Natural killer cell (primary cell): ENCODE measurements around the gene GSE1. TPM values are rescaled to one million over a fixed set of nuclear protein-coding genes. Genes with fewer than 3 reads are reported as not detected.
A peak's percentile ranks its signal among the peaks of the same experiment; 100 is the strongest.

Experiments used
- ATAC-seq, 3 donors: fragments of 150-1000 bp in 2 of 3; fragments of 200-7000 bp in 1 of 3; cut with Tn5 transposase; 1 replicate in 1 of 3; 2 replicates in 2 of 3; pipeline ENCODE4 v1.10.0; 2021; ENCODE audit warnings: mild to moderate bottlenecking in 2 of 3, moderate library complexity in 2 of 3
- DNase-seq, 2 donors: peaks; one replicate each; pipeline versions ENCODE4 v3.0.0 to v3.0.0-alpha.2; 2013 to 2021; ENCODE audit warnings: mixed read lengths in 1 of 2
- H3K27ac ChIP-seq: one replicate; pipeline ENCODE4 v1.5.1; 2013; ENCODE audit warnings: mild to moderate bottlenecking, low read length
- H3K27me3 ChIP-seq: one replicate; pipeline ENCODE4 v1.6.1; 2013; ENCODE audit warnings: low read length; ENCODE audit not compliant: control insufficient read depth, insufficient read depth
- H3K36me3 ChIP-seq: one replicate; pipeline ENCODE4 v1.6.1; 2013; ENCODE audit warnings: low read length; ENCODE audit not compliant: control insufficient read depth, insufficient read depth
- H3K4me1 ChIP-seq: one replicate; pipeline ENCODE4 v1.6.1; 2013; ENCODE audit warnings: low read length; ENCODE audit not compliant: control insufficient read depth, insufficient read depth
- H3K4me3 ChIP-seq: one replicate; pipeline ENCODE4 v1.5.1; 2013; ENCODE audit warnings: low read length
- H3K9me3 ChIP-seq: one replicate; pipeline ENCODE4 v1.6.1; 2013; ENCODE audit warnings: low read length; ENCODE audit not compliant: control insufficient read depth, insufficient read depth
- H3K27ac Mint-ChIP-seq, 2 donors: one replicate each; pipeline ENCODE4 v1.8.0; 2022; ENCODE audit warnings: mild to moderate bottlenecking in 2 of 2, mixed read lengths in 2 of 2, moderate library complexity in 1 of 2
- H3K27me3 Mint-ChIP-seq, 2 donors: one replicate each; pipeline ENCODE4 v1.8.0; 2022; ENCODE audit warnings: low read depth in 2 of 2, mixed read lengths in 2 of 2
- H3K36me3 Mint-ChIP-seq: one replicate; pipeline ENCODE4 v1.8.0; 2022; ENCODE audit warnings: mixed read lengths
- H3K4me1 Mint-ChIP-seq, 2 donors: one replicate each; pipeline ENCODE4 v1.8.0; 2022; ENCODE audit warnings: mixed read lengths in 2 of 2
- H3K4me3 Mint-ChIP-seq: one replicate; pipeline ENCODE4 v1.8.0; 2022; ENCODE audit warnings: mild to moderate bottlenecking, moderate library complexity, mixed read lengths
- H3K9me3 Mint-ChIP-seq, 2 donors: one replicate each; pipeline ENCODE4 v1.8.0; 2022; ENCODE audit warnings: mixed read lengths in 2 of 2
- CTCF ChIP-seq: fragments of 200-600 bp; IDR thresholded peaks from one replicate; pipeline ENCODE4 v1.8.0; 2022; ENCODE audit warnings: antibody characterized with exemption
- WGBS: methylation state at CpG from one replicate; pipeline ENCODE4 v1.1.7; 2013; ENCODE audit warnings: missing lambda C conversion rate; ENCODE audit not compliant: insufficient coverage; 5-methylcytosine and 5-hydroxymethylcytosine counted together
- intact Hi-C: fragments of 100-400 bp; cut with micrococcal nuclease; formaldehyde crosslinking; loops from one replicate; pipeline ENCODE4 v1.14.2; 2022
- total RNA-seq, 4 donors: library from RNA; stranded (reverse); fragments of 120-200 nt in 1 of 4; gene quantifications; one replicate each; pipeline versions ENCODE4 v1.2.3 to v1.2.4, GENCODE V29; 2013 to 2022

The GSE1 gene
- total RNA-seq, 3 donors from 2014 or later (not counting 1 experiment from before 2014, with no cell fraction given): 232 to 277 (median 233) TPM

GRCh38 chr16:85567101-85567866 lies 45.8 kb upstream of the GSE1 start:
- peaks cover 97% of the 10 kb centered on the region for H3K4me1 ChIP-seq
- no peaks in the 10 kb centered on the region for H3K9me3 ChIP-seq
- H3K27me3 ChIP-seq: no peaks in the 10 kb centered on the region
- H3K4me3 Mint-ChIP-seq: peak overlapping the region; percentile 95
- H3K36me3 Mint-ChIP-seq: no peaks in the 10 kb centered on the region
- H3K27ac Mint-ChIP-seq: peak overlapping the region; percentile 96 to 99
- ATAC-seq (no peak), DNase-seq (no peak)
- peaks cover 0 to 2% of the 10 kb centered on the region in 2 donors for H3K27me3 Mint-ChIP-seq
- H3K4me3 ChIP-seq: no peak overlapping the region
- intact Hi-C loops: loop anchor here (5.0 kb wide), 1 partner anchor 45 kb away; no protein-coding TSS in a partner anchor
- WGBS: 61% methylated on average over 25 of the region's 27 CpGs
- H3K4me1 Mint-ChIP-seq: peaks cover 99 to 100% of the 10 kb centered on the region in 2 donors
- peak overlapping the region; percentile 86 for H3K27ac ChIP-seq
- no peaks in the 10 kb centered on the region for H3K36me3 ChIP-seq
- H3K9me3 Mint-ChIP-seq: no peaks in the 10 kb centered on the region
- TF ChIP-seq CTCF: no peak

DNA sequence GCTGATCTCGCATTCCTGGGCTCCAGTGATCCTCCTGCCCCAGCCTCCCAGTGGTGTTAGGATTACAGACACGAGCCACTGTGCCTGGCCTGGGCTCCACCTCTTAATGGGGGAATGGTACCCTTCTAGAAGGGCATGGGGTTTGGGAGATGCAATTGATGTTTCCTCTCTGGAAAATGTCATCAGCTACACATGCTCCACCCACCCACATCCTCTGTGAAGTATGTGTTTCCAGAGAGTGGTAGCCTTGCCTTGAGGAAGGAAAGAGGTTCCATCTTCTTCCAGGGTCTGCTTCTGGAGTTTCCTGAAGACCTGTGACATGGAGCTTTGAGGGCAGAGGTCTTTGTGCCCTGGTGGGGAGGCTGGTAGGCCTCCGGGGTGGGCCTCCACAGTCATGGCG lies 45.2 kb upstream of the GSE1 start:
- intact Hi-C loops: loop anchor here (5.0 kb wide), 1 partner anchor 46 kb away; no protein-coding TSS in a partner anchor
- H3K4me3 Mint-ChIP-seq: peak overlapping the region; percentile 95
- ATAC-seq (no peak), DNase-seq (no peak)
- Histone ChIP-seq H3K27me3 (no peaks in the 10 kb centered on the region), H3K36me3 (no peaks in the 10 kb centered on the region), H3K4me1 (peaks cover 98% of the 10 kb centered on the region), H3K9me3 (no peaks in the 10 kb centered on the region), H3K4me3 (no peak overlapping the region), H3K27ac (peak overlapping the region; percentile 86)
- no peaks in the 10 kb centered on the region for H3K36me3 Mint-ChIP-seq
- TF ChIP-seq CTCF: no peak
- peak overlapping the region; percentile 96 to 99 for H3K27ac Mint-ChIP-seq
- H3K27me3 Mint-ChIP-seq: peaks cover 0 to 3% of the 10 kb centered on the region in 2 donors
- peaks cover 96 to 99% of the 10 kb centered on the region in 2 donors for H3K4me1 Mint-ChIP-seq
- no peaks in the 10 kb centered on the region for H3K9me3 Mint-ChIP-seq
- WGBS: 97% methylated on average over 4 of the region's 4 CpGs

DNA sequence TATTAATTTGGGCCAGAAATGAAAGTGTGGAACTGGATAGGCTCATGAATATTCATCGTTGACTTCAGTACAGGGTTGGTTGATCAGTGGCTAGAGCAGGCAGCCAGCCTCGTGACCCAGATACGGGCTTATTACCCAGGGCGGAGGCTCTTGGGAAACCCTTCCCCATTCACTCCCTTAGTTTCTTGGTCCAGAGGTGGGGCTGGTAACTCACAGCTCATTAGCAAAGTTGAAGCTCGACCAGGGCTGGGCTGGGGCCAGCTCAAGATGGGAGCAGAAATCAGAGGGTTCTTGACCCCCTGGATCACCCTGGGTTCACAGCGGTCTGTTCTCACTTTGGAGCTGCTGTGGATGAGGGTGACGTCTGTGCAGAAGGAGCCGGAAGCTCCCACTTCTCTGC lies 44.6 kb upstream of the GSE1 start:
- H3K4me1 ChIP-seq: peaks cover 98% of the 10 kb centered on the region
- Mint-ChIP-seq H3K27ac (peak overlapping the region; percentile 96 to 99), H3K36me3 (no peaks in the 10 kb centered on the region), H3K9me3 (no peaks in the 10 kb centered on the region), H3K4me3 (peak overlapping the region; percentile 95), H3K4me1 (peaks cover 95 to 99% of the 10 kb centered on the region in 2 donors), H3K27me3 (peaks cover 0 to 3% of the 10 kb centered on the region in 2 donors)
- no peak for TF ChIP-seq CTCF
- H3K36me3 ChIP-seq: no peaks in the 10 kb centered on the region
- no peaks in the 10 kb centered on the region for H3K27me3 ChIP-seq
- H3K4me3 ChIP-seq: no peak overlapping the region
- 65% methylated on average over 6 of the region's 8 CpGs for WGBS
- intact Hi-C loops: loop anchor here (5.0 kb wide), 1 partner anchor 46 kb away; no protein-coding TSS in a partner anchor
- DNase-seq (no peak), ATAC-seq (no peak)
- no peaks in the 10 kb centered on the region for H3K9me3 ChIP-seq
- H3K27ac ChIP-seq: peak overlapping the region; percentile 86
